Embryonic facial prominence (tissue), 1 donor: ENCODE results near the gene HIPK3.

Experiments
- DNase-seq: peaks from one replicate; pipeline ENCODE4 v3.0.0-alpha.2; 2016; ENCODE audit errors: extremely low spot score

The HIPK3 gene

GRCh38 chr11:33390944-33391892 is 134.0 kb downstream of the HIPK3 start:
- no peak for DNase-seq

- no peak for DNase-seq
Measured at GRCh38 chr11:33391893-33392251, 134.7 kb downstream of the HIPK3 start.

- no peak for DNase-seq
Measured at GRCh38 chr11:33394431-33395109, 137.4 kb downstream of the HIPK3 start.

- no peak for DNase-seq
Measured at GRCh38 chr11:33396361-33396760, 139.2 kb downstream of the HIPK3 start.

GRCh38 chr11:33399421-33399820 is 142.2 kb downstream of the HIPK3 start:
- no peak for DNase-seq

- no peak for DNase-seq
Measured at GRCh38 chr11:33402066-33402465, 144.9 kb downstream of the HIPK3 start.

GRCh38 chr11:33403344-33403743 is 146.2 kb downstream of the HIPK3 start:
- DNase-seq: no peak

- no peak for DNase-seq
Measured at GRCh38 chr11:33405834-33406602, 148.8 kb downstream of the HIPK3 start.
